SK-N-MC (cell line): ENCODE data around the gene ADAM21.

Experiments
- EZH2 ChIP-seq: fragments of 200-600 bp; sonication (generic); IDR thresholded peaks from one replicate; pipeline ENCODE4 v1.6.1; 2017; ENCODE audit warnings: antibody characterized with exemption
- FOXP2 ChIP-seq: optimal IDR thresholded peaks from 2 replicates; pipeline ENCODE3; 2011; ENCODE audit warnings: mild to moderate bottlenecking, moderate library complexity; ENCODE audit not compliant: insufficient read depth; ENCODE audit errors: extremely low read length, control extremely low read depth
- POLR2AphosphoS5 ChIP-seq: IDR thresholded peaks from 2 replicates; pipeline ENCODE4 v1.6.1; 2012; ENCODE audit warnings: mild to moderate bottlenecking, low read depth, low read length, borderline replicate concordance

DNA sequence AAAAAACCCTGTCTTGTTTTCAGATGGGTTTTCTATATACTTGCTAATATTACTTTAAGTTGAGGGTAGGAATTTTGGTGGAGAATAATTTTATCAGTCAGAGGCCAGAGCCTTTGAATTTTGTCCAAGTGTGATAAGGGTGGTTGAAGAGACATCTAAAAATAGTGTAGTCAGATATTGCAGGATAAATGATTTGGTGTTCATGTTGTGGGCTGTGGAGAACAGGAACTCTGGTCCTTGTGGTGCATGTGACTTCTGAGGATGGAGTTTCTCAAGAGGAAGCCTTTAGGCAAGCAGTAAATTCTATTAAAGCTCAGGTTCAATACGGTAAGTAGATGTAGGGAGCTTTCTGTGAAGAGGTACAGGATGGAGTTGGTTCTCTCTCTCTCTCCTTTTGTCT lies 2.8 kb downstream of the ADAM21 start:
- no peak for TF ChIP-seq POLR2AphosphoS5
- TF ChIP-seq EZH2 = no peak
- no peak for TF ChIP-seq FOXP2
